ENCODE results near the gene KCNQ5. TPM values are rescaled to one million over a fixed set of nuclear protein-coding genes. Genes with fewer than 3 reads are reported as not detected.

The KCNQ5 gene
- polyA plus RNA-seq, 3 donors, result 0.12 to 0.22 (median 0.19) TPM

GRCh38 chr6:72916906-72917305 is 295.0 kb downstream of the KCNQ5 start:
- no peak for DNase-seq (ENCODE audit: extremely low read depth in 1 of 11, low read depth in 9 of 11, low spot score in 4 of 11)

DNA sequence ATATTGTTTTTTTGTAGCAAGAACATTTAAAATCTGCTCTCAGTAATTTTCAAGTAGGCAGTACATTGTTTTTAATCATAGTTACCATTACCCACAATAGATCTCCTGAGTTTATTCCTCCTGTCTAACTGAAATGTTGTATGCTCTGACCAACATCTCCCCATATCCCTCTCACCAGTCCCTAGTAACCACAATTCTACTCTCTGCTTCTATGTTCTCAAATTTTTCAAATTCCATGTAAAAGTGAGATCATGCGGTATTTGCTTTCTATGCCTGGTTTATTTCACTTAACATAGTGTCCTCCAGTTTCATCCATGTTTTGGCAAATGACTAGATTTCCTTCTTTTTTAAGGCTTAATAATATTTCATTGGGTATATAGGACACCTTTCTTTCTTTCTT is 300.5 kb downstream of the KCNQ5 start:
- no peak for DNase-seq (ENCODE audit: extremely low read depth in 1 of 11, low read depth in 9 of 11, low spot score in 4 of 11)

DNA sequence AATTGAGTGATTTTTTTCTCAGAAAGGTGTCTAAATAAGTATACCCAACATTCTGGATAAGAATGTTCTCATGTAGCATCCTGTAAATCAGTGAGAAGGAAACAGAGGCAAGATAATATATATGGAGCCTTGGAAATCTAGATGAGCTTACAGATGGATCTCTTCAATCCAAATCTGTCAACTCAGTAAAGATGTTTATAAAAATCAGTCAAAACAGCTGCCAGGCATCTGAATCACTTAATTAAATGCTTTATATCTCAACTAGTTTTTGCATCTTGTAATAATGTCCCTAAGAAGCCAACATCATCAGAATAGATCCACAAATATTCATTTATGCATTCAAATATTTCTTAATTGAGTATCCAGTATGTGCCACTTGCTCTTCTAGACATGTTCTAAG is 303.3 kb downstream of the KCNQ5 start:
- DNase-seq (ENCODE audit: extremely low read depth in 1 of 11, low read depth in 9 of 11, low spot score in 4 of 11), result no peak

- DNase-seq (ENCODE audit: extremely low read depth in 1 of 11, low read depth in 9 of 11, low spot score in 4 of 11), result no peak
These were observed 308.8 kb downstream of the KCNQ5 start for GRCh38 chr6:72930556-72931132.

DNA sequence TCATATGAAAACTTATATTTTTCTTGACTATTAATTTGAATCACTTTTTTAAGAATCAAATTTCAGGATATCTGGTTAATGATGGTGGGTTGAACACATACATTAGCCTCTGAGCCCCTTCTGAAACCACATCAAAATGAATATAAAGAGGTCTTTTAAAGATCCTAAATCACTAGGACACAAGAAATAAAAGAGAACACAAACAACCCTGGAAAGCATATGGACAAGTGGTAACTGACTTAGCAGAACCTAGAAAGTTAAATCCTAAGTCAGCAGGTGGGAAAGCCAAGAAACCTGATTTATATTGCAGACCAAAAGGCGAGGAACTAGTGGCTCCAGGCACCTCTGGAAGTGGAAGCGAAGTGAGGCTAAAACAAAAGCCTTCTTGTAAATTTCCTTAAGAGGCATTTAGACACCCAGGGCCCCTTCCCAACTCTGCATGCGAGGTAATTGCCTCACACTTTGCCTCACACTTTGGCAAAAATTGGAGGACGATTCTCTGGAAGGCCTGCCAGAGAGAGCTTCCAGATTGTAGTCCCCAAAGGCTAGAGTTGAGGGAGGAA is 309.5 kb downstream of the KCNQ5 start:
- no peak for DNase-seq (ENCODE audit: extremely low read depth in 1 of 11, low read depth in 9 of 11, low spot score in 4 of 11)

- DNase-seq (ENCODE audit: extremely low read depth in 1 of 11, low read depth in 9 of 11, low spot score in 4 of 11), result no peak
These were observed 311.4 kb downstream of the KCNQ5 start for GRCh38 chr6:72933233-72933632.

- DNase-seq (ENCODE audit: extremely low read depth in 1 of 11, low read depth in 9 of 11, low spot score in 4 of 11), result no peak
These were observed 315.1 kb downstream of the KCNQ5 start for GRCh38 chr6:72936766-72937559.

GRCh38 chr6:72938104-72938503 is 316.2 kb downstream of the KCNQ5 start:
- no peak for DNase-seq (ENCODE audit: extremely low read depth in 1 of 11, low read depth in 9 of 11, low spot score in 4 of 11)

DNA sequence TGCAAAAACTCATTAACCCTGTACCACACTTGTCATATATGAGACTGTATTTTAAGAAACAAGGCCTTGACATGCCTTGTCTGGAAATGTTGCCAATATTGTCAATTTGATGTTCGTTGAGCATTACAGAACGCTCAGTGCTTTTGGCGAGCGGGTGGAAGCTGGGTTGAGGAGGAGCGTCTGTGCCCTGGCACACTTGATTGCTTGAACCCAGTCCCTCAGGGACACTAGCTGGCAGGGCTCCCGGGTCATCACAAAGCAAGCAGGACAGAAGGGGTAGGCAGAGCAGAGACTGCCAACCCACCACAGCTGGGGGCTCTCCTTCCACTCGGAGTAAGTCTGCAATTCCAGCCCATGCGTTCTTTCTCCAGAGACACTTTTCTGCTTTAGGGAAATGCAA is 317.1 kb downstream of the KCNQ5 start:
- no peak for DNase-seq (ENCODE audit: extremely low read depth in 1 of 11, low read depth in 9 of 11, low spot score in 4 of 11)

DNA sequence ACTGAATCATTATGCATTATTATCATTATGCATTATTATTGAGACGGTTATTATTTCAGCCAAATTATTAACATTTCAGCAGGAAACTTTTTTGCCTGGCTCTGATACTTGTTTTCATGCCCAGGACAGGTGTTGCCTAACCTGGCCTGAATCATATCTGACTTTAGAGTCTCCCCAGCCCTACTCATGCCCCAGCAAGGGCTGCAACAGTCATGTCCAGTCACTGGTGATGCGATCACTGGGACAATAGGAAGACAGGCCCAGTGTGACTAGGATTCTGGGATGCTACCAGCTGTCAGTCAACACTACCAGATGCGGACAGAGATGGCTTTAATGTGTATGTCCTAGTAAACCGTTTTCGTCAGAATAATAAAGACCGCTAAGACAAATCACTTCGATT is 318.4 kb downstream of the KCNQ5 start:
- no peak for DNase-seq (ENCODE audit: extremely low read depth in 1 of 11, low read depth in 9 of 11, low spot score in 4 of 11)

GRCh38 chr6:72941263-72941662 is 319.4 kb downstream of the KCNQ5 start:
- no peak for DNase-seq (ENCODE audit: extremely low read depth in 1 of 11, low read depth in 9 of 11, low spot score in 4 of 11)

DNA sequence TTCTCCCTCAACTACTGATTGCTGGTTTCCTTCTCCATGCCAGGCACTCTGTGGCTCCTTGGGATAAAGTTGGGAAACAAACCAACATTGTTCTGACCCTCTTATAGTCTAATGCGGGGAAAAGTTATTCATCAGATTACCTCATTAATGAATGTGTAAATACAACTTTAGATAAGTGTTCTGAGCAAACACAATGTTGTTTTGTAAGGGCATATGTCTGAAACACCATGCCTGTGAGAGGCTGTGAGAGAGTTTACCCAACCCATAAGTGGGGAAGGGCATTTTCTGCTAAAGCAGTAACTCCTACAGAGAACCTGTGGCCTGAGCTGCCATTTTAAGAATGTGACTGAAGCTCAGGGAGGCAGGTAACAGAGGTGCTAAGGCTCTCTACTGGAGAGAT is 319.9 kb downstream of the KCNQ5 start:
- no peak for DNase-seq (ENCODE audit: extremely low read depth in 1 of 11, low read depth in 9 of 11, low spot score in 4 of 11)

GRCh38 chr6:72943699-72944098 is 321.8 kb downstream of the KCNQ5 start:
- DNase-seq (ENCODE audit: extremely low read depth in 1 of 11, low read depth in 9 of 11, low spot score in 4 of 11), result no peak

DNA sequence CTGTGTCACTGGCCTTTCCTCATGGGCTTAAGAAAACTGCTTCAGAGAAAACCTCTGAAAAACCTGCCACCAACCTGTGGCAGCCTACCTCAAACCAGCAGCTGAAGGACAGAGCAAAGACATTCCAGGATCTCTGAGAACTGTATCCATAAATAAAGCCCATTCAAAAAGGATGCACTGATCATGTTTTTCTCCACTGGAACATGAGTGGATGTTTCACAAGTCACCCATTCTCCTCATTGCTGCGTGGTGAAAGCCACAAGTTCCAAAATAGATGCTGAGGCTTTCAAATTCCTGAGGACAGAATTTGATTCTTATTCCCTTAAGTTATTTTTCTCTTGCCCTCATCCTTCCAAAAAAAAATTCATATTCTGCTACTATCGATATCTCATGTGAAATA is 322.8 kb downstream of the KCNQ5 start:
- DNase-seq (ENCODE audit: extremely low read depth in 1 of 11, low read depth in 9 of 11, low spot score in 4 of 11), result no peak

DNA sequence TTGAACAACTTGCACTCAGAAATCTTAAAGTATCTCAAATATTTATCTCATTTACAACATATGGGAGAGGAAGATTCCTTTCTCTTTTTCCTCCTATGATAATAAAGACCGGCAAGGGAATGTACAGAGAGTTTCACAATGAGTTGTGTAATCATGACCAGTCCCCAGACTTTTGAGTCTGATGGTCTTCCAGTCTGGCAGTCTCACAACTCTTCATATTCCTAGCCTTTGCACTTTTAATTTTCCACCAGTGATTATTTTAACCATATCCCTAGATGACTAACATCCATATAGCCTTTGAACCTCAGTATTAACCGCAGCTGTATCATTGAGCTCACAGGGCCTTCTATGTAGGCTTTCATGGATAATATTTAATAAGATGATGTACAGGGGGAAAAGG is 324.9 kb downstream of the KCNQ5 start:
- no peak for DNase-seq (ENCODE audit: extremely low read depth in 1 of 11, low read depth in 9 of 11, low spot score in 4 of 11)

DNA sequence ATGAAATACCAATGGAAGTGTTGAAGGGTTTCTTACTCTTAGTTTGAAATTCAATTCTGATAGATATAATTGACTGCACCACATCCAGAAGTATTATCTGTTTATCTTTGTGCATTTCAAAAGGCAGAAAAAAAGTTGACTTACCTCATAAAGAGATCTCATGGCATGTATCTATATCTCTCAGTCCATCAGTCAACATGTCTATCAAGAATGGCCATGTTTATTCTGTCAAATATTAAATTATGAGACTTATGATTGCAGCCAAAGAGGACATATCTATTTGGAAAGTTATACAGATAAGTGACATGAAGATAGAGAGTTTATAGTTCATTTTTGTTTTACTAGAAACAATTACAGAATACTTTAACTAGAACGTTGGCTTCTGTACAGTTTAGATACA is 325.7 kb downstream of the KCNQ5 start:
- no peak for DNase-seq (ENCODE audit: extremely low read depth in 1 of 11, low read depth in 9 of 11, low spot score in 4 of 11)

DNA sequence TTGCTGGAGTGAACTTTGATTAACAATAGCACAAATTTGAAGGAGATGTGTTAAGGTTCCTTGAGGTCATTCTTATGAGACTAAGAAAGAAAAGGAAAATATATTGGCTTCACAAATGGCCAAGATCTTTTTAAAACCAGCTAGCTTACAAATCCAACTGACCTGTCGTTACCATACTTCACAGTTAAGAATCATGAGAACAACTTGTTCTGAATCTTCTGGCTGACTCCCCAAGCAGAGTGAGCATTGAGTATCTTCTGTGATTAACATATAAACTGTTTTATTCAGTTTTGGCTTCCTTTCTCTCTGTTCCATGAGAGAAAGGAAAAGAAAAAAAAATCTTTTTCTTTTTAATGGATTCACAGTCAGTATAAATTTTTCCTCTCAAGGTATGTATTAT is 326.3 kb downstream of the KCNQ5 start:
- DNase-seq (ENCODE audit: extremely low read depth in 1 of 11, low read depth in 9 of 11, low spot score in 4 of 11), result no peak

GRCh38 chr6:72950114-72950860 is 328.4 kb downstream of the KCNQ5 start:
- DNase-seq (ENCODE audit: extremely low read depth in 1 of 11, low read depth in 9 of 11, low spot score in 4 of 11), result no peak

- no peak for DNase-seq (ENCODE audit: extremely low read depth in 1 of 11, low read depth in 9 of 11, low spot score in 4 of 11)
These were observed 331.2 kb downstream of the KCNQ5 start for GRCh38 chr6:72952808-72953630.

Measured in renal cortex interstitium (tissue), 11 donors.